Keratinocyte (primary cell): Measurements from ENCODE around the gene KCNB1.

Experiments
- EZH2 ChIP-seq: IDR thresholded peaks from one replicate; pipeline ENCODE4 v1.6.1; 2012; ENCODE audit warnings: inconsistent platforms, mild to moderate bottlenecking, low read length, moderate library complexity
- TF ChIP-seq, protein P1 (sequence below), 3 experiments: IDR thresholded peaks in 1 of 3; conservative IDR thresholded peaks in 1 of 3; optimal IDR thresholded peaks in 1 of 3; 2 replicates in 2 of 3; 3 replicates in 1 of 3; pipeline versions ENCODE3 to v1.5.1; 2011; ENCODE audit warnings: low read length in 3 of 3, mild to moderate bottlenecking in 3 of 3, moderate library complexity in 2 of 3, control low read depth in 1 of 3, inconsistent platforms in 1 of 3; ENCODE audit not compliant: insufficient read depth in 2 of 3; ENCODE audit errors: extremely low read depth in 1 of 3

DNA sequence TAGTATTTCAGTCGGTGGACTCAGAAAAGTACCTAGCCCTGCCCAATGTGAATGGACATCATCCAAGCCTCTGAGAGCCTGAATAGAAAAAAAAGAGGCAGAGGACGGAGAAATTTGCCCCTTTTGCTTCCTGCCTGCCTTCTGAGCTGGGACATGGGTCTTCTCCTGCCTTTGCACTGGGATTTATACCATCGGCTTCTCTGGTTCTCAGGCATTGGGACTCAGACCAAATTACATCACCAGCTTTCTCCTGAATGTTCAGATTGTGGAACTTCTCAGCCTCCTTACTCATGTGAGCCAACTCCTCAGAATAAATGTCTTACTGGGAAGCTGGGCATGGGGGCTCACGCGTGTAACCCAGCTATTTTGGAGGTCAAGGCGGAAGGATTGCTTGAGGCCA, 19.8 kb downstream of the KCNB1 start:
- TF ChIP-seq, protein P1, sequence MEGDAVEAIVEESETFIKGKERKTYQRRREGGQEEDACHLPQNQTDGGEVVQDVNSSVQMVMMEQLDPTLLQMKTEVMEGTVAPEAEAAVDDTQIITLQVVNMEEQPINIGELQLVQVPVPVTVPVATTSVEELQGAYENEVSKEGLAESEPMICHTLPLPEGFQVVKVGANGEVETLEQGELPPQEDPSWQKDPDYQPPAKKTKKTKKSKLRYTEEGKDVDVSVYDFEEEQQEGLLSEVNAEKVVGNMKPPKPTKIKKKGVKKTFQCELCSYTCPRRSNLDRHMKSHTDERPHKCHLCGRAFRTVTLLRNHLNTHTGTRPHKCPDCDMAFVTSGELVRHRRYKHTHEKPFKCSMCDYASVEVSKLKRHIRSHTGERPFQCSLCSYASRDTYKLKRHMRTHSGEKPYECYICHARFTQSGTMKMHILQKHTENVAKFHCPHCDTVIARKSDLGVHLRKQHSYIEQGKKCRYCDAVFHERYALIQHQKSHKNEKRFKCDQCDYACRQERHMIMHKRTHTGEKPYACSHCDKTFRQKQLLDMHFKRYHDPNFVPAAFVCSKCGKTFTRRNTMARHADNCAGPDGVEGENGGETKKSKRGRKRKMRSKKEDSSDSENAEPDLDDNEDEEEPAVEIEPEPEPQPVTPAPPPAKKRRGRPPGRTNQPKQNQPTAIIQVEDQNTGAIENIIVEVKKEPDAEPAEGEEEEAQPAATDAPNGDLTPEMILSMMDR (optimal IDR thresholded peaks at IDR 0.05 in 1 of 3, IDR thresholded peaks at IDR 0.05 in 1 of 3, conservative IDR thresholded peaks at IDR 0.05 in 1 of 3; ENCODE audit: extremely low read depth in 1 of 3, insufficient read depth in 2 of 3, low read length in 3 of 3) = no peak
- TF ChIP-seq EZH2 = no peak
